Ovary (tissue), 3 donors: ENCODE measurements around the gene PARS2.

Experiments used
- CTCF ChIP-seq, 3 donors: fragments of 450-650 bp in 2 of 3; fragments of 200-600 bp in 1 of 3; IDR thresholded peaks; one replicate each; pipeline versions ENCODE4 v1.5.1 to v1.8.0; 2016 to 2022; ENCODE audit warnings: antibody characterized with exemption in 3 of 3, mild to moderate bottlenecking in 1 of 3
- POLR2A ChIP-seq: fragments of 450-650 bp; IDR thresholded peaks from one replicate; pipeline ENCODE4 v1.6.1; 2017; ENCODE audit warnings: antibody characterized with exemption, mild to moderate bottlenecking, moderate library complexity
- donor health status: DM: no; HTN: no; CAD: no.

- TF ChIP-seq CTCF (IDR thresholded peaks at IDR 0.05) (no peak), POLR2A (no peak)
These were observed 19.0 kb downstream of the PARS2 start for GRCh38 chr1:54745274-54745673.
